IMR-90 (cell line): ENCODE measurements around the gene DISP2. TPM values are rescaled to one million over a fixed set of nuclear protein-coding genes. Genes with fewer than 3 reads are reported as not detected.

Source experiments
- ATAC-seq: fragments of 200-7000 bp; cut with Tn5 transposase; 2 replicates; pipeline ENCODE4 v1.9.1; 2020; ENCODE audit warnings: low read depth, mild to moderate bottlenecking, moderate library complexity
- BruUV-seq: library from RNA; stranded (reverse); fragments of 400-500 nt; replicated peaks from 2 replicates; lab custom pipeline; 2021; lab: Mats Ljungman, UMichigan
- CTCF ChIA-PET: fragments of 300-600 bp; formaldehyde crosslinking; extraction: SDS; loops from one replicate; lab custom pipeline; 2021; ENCODE audit warnings: antibody characterized with exemption; lab: Yijun Ruan, JAX
- POLR2A ChIA-PET: fragments of 300-600 bp; sonication (Branson Sonifier 250); formaldehyde crosslinking; loops from one replicate; lab custom pipeline; 2022; ENCODE audit warnings: antibody characterized with exemption; ENCODE audit not compliant: unreplicated experiment; lab: Charles Lee
- DNase-seq: peaks from one replicate; pipeline ENCODE4 v3.0.0; 2013
- H2AFZ ChIP-seq: replicated peaks from 2 replicates; pipeline ENCODE3; 2013; ENCODE audit warnings: low read length, mild to moderate bottlenecking; ENCODE audit not compliant: poor library complexity
- H2AK5ac ChIP-seq: 2 replicates; pipeline ENCODE4 v1.6.1; 2013; ENCODE audit warnings: low read depth, low read length, inconsistent platforms
- H2AK9ac ChIP-seq: replicated peaks from 2 replicates; pipeline ENCODE3; 2013; ENCODE audit warnings: mild to moderate bottlenecking, low read depth, low read length, moderate library complexity; ENCODE audit not compliant: poor library complexity
- H2BK120ac ChIP-seq: 2 replicates; pipeline ENCODE4 v1.6.1; 2013; ENCODE audit warnings: low read depth, low read length, inconsistent platforms
- H2BK15ac ChIP-seq: 3 replicates; pipeline ENCODE4 v1.6.1; 2013; ENCODE audit warnings: low read depth, low read length, inconsistent platforms
- H2BK20ac ChIP-seq: 2 replicates; pipeline ENCODE4 v1.6.1; 2013; ENCODE audit warnings: low read depth, mild to moderate bottlenecking, inconsistent platforms, low read length, moderate library complexity
- H2BK5ac ChIP-seq: 2 replicates; pipeline ENCODE4 v1.6.1; 2013; ENCODE audit warnings: mild to moderate bottlenecking, low read depth, low read length, inconsistent platforms; ENCODE audit not compliant: poor library complexity, severe bottlenecking
- H3K14ac ChIP-seq: replicated peaks from 2 replicates; pipeline ENCODE4 v1.6.1; 2013; ENCODE audit warnings: low read depth, low read length, inconsistent platforms
- H3K18ac ChIP-seq: 2 replicates; pipeline ENCODE4 v1.6.1; 2013; ENCODE audit warnings: low read depth, low read length, control low read depth
- H3K23ac ChIP-seq: 2 replicates; pipeline ENCODE4 v1.6.1; 2013; ENCODE audit warnings: low read depth, low read length, inconsistent platforms
- H3K27ac ChIP-seq: 2 replicates; pipeline ENCODE4 v1.5.1; 2013; ENCODE audit warnings: mild to moderate bottlenecking, control low read depth, low read length; ENCODE audit not compliant: insufficient read depth
- H3K27me3 ChIP-seq: 2 replicates; pipeline ENCODE4 v1.6.1; 2013; ENCODE audit warnings: low read length; ENCODE audit not compliant: control insufficient read depth, insufficient read depth
- H3K36me3 ChIP-seq: 2 replicates; pipeline ENCODE4 v1.6.1; 2013; ENCODE audit warnings: low read length, mixed read lengths; ENCODE audit not compliant: control insufficient read depth, insufficient read depth
- H3K4ac ChIP-seq: 2 replicates; pipeline ENCODE4 v1.6.1; 2013; ENCODE audit warnings: low read depth, low read length, inconsistent platforms
- H3K4me1 ChIP-seq: 2 replicates; pipeline ENCODE4 v1.6.1; 2013; ENCODE audit warnings: low read length, mixed read lengths; ENCODE audit not compliant: control insufficient read depth, insufficient read depth
- H3K4me2 ChIP-seq: 2 replicates; pipeline ENCODE4 v1.6.1; 2013; ENCODE audit warnings: low read depth, mild to moderate bottlenecking, control low read depth, low read length, moderate library complexity
- H3K4me3 ChIP-seq: 2 replicates; pipeline ENCODE4 v1.5.1; 2013; ENCODE audit warnings: low read depth, mild to moderate bottlenecking, control low read depth, low read length, moderate library complexity; ENCODE audit not compliant: insufficient read depth
- H3K56ac ChIP-seq: 2 replicates; pipeline ENCODE4 v1.6.1; 2013; ENCODE audit warnings: low read length, inconsistent platforms; ENCODE audit not compliant: insufficient read depth; ENCODE audit errors: extremely low read depth
- H3K79me1 ChIP-seq, 2 experiments: 2 replicates each; pipeline ENCODE4 v1.6.1; 2013; ENCODE audit warnings: low read length in 2 of 2, inconsistent platforms in 1 of 2, low read depth in 1 of 2
- H3K9ac ChIP-seq: 2 replicates; pipeline ENCODE4 v1.6.1; 2013; ENCODE audit warnings: low read depth, low read length, control low read depth
- H3K9me1 ChIP-seq: 2 replicates; pipeline ENCODE4 v1.6.1; 2013; ENCODE audit warnings: low read length, inconsistent platforms; ENCODE audit not compliant: insufficient read depth
- H3K9me3 ChIP-seq: 2 replicates; pipeline ENCODE4 v1.6.1; 2013; ENCODE audit warnings: low read length; ENCODE audit not compliant: control insufficient read depth, insufficient read depth
- H4K20me1 ChIP-seq: 2 replicates; pipeline ENCODE4 v1.6.1; 2013; ENCODE audit warnings: low read length, inconsistent platforms; ENCODE audit not compliant: insufficient read depth
- H4K5ac ChIP-seq: 2 replicates; pipeline ENCODE4 v1.6.1; 2013; ENCODE audit warnings: mild to moderate bottlenecking, low read depth, low read length, control low read depth
- H4K8ac ChIP-seq, 2 experiments: 2 replicates each; pipeline ENCODE4 v1.6.1; 2013; ENCODE audit warnings: low read depth in 2 of 2, low read length in 2 of 2, control low read depth in 1 of 2, inconsistent platforms in 1 of 2
- H4K91ac ChIP-seq: 2 replicates; pipeline ENCODE4 v1.6.1; 2013; ENCODE audit warnings: low read depth, low read length, inconsistent platforms; ENCODE audit not compliant: insufficient read depth
- BHLHE40 ChIP-seq: fragments of 150-350 bp; IDR thresholded peaks from 2 replicates; pipeline ENCODE4 v1.6.1; 2016; ENCODE audit warnings: mild to moderate bottlenecking, low read depth, low read length
- CEBPB ChIP-seq: IDR thresholded peaks from 2 replicates; pipeline ENCODE4 v1.6.1; 2012; ENCODE audit warnings: low read depth, low read length, improper control_type of control experiment
- CHD1 ChIP-seq: IDR thresholded peaks from 2 replicates; pipeline ENCODE4 v1.6.1; 2012; ENCODE audit warnings: low read depth, low read length, improper control_type of control experiment
- ELK1 ChIP-seq: fragments of 150-350 bp; IDR thresholded peaks from 2 replicates; pipeline ENCODE4 v1.6.1; 2016; ENCODE audit warnings: low read depth, mild to moderate bottlenecking, low read length, moderate library complexity, borderline replicate concordance
- FOS ChIP-seq: fragments of 150-350 bp; IDR thresholded peaks from 2 replicates; pipeline ENCODE4 v1.6.1; 2016; ENCODE audit warnings: low read depth, low read length
- MAFK ChIP-seq: IDR thresholded peaks from 2 replicates; pipeline ENCODE4 v1.6.1; 2012; ENCODE audit warnings: low read depth, low read length, improper control_type of control experiment
- MAZ ChIP-seq: IDR thresholded peaks from 2 replicates; pipeline ENCODE4 v1.6.1; 2012; ENCODE audit warnings: low read depth, mild to moderate bottlenecking, low read length, improper control_type of control experiment, moderate library complexity, borderline replicate concordance
- RAD21 ChIP-seq: IDR thresholded peaks from 2 replicates; pipeline ENCODE4 v1.6.1; 2012; ENCODE audit warnings: low read length, improper control_type of control experiment
- RFX5 ChIP-seq: IDR thresholded peaks from 2 replicates; pipeline ENCODE4 v1.8.0; 2012; ENCODE audit warnings: low read depth, mild to moderate bottlenecking, low read length, moderate library complexity
- SMC3 ChIP-seq: fragments of 150-350 bp; IDR thresholded peaks from 2 replicates; pipeline ENCODE4 v1.6.1; 2016; ENCODE audit warnings: low read depth, mild to moderate bottlenecking, antibody characterized with exemption, low read length, moderate library complexity
- USF2 ChIP-seq: fragments of 150-350 bp; IDR thresholded peaks from 2 replicates; pipeline ENCODE4 v1.6.1; 2017; ENCODE audit warnings: mild to moderate bottlenecking, antibody characterized with exemption, low read length, low read depth
- WGBS, 2 experiments: methylation state at CpG; one replicate each; pipeline versions ENCODE4 v1.1.5 to v1.1.7; 2013; ENCODE audit warnings: missing lambda C conversion rate in 2 of 2; ENCODE audit not compliant: insufficient read length in 1 of 2; ENCODE audit errors: extremely low coverage in 2 of 2; 5-methylcytosine and 5-hydroxymethylcytosine counted together
- dilution Hi-C: fragments of 300-500 bp; cut with HindIII; formaldehyde crosslinking; loops from one replicate; pipeline ENCODE4 v1.14.3; 2018; ENCODE audit warnings: low sequenced_read_pairs; ENCODE audit not compliant: unreplicated experiment
- in situ Hi-C: fragments of 300-500 bp; cut with MboI; formaldehyde crosslinking; loops from 3 replicates; pipeline ENCODE4 v1.14.3; 2019; ENCODE audit warnings: low sequenced_read_pairs, inconsistent platforms, mixed read lengths
- intact Hi-C: fragments of 100-400 bp; cut with micrococcal nuclease; formaldehyde crosslinking; loops from 2 replicates; pipeline ENCODE4 v1.10.0; 2022
- polyA plus RNA-seq, 3 experiments: library from polyadenylated mRNA; depleted of rRNA; stranded (reverse); fragments of >200 nt; gene quantifications; 2 replicates each; pipeline ENCODE4 v1.2.3, GENCODE V29; 2012; ENCODE audit warnings: low replicate concordance in 1 of 3
- total RNA-seq: library from RNA; depleted of rRNA; stranded (reverse); fragments of >200 nt; gene quantifications from 2 replicates; pipeline ENCODE4 v1.2.3, GENCODE V29; 2012
- TF ChIP-seq, protein P1 (sequence below): conservative IDR thresholded peaks from 2 replicates; pipeline ENCODE4 v1.5.1; 2012; ENCODE audit warnings: mild to moderate bottlenecking, low read depth, low read length, improper control_type of control experiment

Gene DISP2
- total and polyA plus RNA-seq, 2 of the 4 experiments (the other 2 are of a cell fraction): 0.34 to 0.36 TPM

DNA sequence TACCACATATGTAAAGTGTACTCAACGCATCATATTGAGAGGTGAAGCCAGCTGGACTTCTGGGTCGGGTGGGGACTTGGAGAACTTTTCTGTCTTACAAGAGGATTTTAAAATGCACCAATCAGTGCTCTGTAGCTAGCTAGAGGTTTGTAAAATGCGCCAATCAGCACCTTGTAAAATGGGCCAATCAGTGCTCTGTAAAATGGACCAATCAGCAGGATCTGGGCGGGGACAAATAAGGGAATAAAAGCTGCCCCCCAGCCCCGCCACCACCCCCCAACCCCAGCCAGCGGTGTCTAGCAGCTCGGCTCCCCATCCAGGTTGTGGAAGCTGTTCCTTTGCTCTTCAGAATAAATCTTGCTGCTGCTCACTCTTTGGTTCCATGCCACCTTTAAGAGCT is 41.4 kb downstream of the DISP2 start:
- CTCF ChIA-PET: no interaction called here

More for the DNA sequence above, 41.4 kb downstream of the DISP2 start:
- DNase-seq (no peak), ATAC-seq (no peak)
- Histone ChIP-seq H3K27ac (no peak overlapping the region), H3K18ac (no peak overlapping the region), H3K4ac (no peak overlapping the region), H3K14ac (no peak overlapping the region), H3K9ac (no peak overlapping the region), H4K91ac (no peak overlapping the region), H4K5ac (no peak overlapping the region), H3K4me3 (no peak overlapping the region), H3K36me3 (no peaks in the 10 kb centered on the region; the same call in 1 of the 2 replicates), H3K4me2 (no peak overlapping the region), H2AK5ac (no peak overlapping the region), H4K20me1 (no peaks in the 10 kb centered on the region), H3K9me1 (no peaks in the 10 kb centered on the region), H3K9me3 (no peaks in the 10 kb centered on the region), H4K8ac (no peak overlapping the region), H2AFZ (no peak overlapping the region), H2BK20ac (no peak overlapping the region), H2AK9ac (no peak overlapping the region), H2BK5ac (no peak overlapping the region), H3K56ac (no peak overlapping the region), H2BK120ac (no peak overlapping the region), H3K23ac (no peak overlapping the region), H2BK15ac (no peak overlapping the region), H3K79me1 (no peaks in the 10 kb centered on the region), H3K4me1 (no peaks in the 10 kb centered on the region), H3K27me3 (no peaks in the 10 kb centered on the region)
- BruUV-seq: no TSS peak
- 100% methylated on average over 1 of the region's 7 CpGs; no CpG with 5 or more reads in 1 of the 2 experiments for whole genome bisulfite sequencing, 2 experiments
- in situ Hi-C loops (no loop called here), intact Hi-C loops (no loop called here), dilution Hi-C loops (no loop called here)
- POLR2A ChIA-PET: interaction anchor here (0.6 kb wide), 1 partner anchor 1084 kb away, joined by 3 read pairs; no protein-coding TSS in a partner anchor
- TF ChIP-seq SMC3 (no peak), FOS (no peak), ELK1 (no peak), BHLHE40 (no peak), RFX5 (no peak), RAD21 (no peak), MAFK (no peak), CEBPB (no peak), MAZ (no peak), USF2 (no peak), CHD1 (no peak)
- TF ChIP-seq, protein P1, sequence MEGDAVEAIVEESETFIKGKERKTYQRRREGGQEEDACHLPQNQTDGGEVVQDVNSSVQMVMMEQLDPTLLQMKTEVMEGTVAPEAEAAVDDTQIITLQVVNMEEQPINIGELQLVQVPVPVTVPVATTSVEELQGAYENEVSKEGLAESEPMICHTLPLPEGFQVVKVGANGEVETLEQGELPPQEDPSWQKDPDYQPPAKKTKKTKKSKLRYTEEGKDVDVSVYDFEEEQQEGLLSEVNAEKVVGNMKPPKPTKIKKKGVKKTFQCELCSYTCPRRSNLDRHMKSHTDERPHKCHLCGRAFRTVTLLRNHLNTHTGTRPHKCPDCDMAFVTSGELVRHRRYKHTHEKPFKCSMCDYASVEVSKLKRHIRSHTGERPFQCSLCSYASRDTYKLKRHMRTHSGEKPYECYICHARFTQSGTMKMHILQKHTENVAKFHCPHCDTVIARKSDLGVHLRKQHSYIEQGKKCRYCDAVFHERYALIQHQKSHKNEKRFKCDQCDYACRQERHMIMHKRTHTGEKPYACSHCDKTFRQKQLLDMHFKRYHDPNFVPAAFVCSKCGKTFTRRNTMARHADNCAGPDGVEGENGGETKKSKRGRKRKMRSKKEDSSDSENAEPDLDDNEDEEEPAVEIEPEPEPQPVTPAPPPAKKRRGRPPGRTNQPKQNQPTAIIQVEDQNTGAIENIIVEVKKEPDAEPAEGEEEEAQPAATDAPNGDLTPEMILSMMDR: no peak
